HG02970 (cell line): ENCODE measurements around the gene UROD.

Experiments
- ATAC-seq: cut with Tn5 transposase; IDR thresholded peaks from one replicate; pipeline ENCODE4 v1.9.1; 2021; ENCODE audit warnings: mild to moderate bottlenecking, moderate library complexity, moderate number of reproducible peaks; ENCODE audit not compliant: unreplicated experiment, low FRiP score

Gene UROD

DNA sequence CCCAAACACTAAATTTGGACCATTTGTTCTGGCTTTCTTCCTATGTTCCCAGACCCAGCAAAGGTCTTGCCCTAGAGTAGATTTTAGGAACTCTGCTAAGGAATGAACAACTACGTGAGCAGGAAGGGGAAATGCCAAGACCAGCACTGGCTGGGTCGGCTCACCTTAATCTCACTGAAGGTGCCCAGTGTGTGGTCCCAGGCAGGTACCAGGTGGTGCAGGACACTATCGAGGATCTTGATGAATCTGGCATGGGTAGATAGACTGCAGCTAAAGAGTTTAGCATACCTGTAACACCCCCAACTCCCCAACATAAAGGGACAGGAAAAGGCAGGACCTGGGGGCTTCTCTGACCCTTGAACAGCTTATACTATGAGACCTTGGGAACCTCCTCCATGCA is 4.0 kb upstream of the UROD start:
- ATAC-seq: no peak

DNA sequence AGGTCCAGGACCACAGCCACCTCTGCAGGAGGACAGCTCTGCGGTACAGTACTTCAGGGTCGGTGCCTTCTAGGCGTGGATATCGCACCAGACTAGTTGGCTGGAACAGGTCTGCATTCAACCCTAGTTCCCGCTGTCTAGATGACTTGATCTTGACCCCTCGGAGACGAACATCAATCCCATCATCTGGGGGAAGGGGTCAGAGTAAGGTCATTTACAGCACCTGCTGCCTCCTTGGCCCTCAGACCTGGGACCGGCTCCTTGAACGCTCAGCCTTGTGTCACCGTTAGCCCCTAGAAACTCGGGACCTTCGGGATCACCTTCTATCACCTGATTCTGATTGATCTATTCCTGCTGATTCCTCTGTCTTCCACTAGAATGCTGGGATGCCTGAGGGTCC is 3.5 kb upstream of the UROD start:
- no peak for ATAC-seq

DNA sequence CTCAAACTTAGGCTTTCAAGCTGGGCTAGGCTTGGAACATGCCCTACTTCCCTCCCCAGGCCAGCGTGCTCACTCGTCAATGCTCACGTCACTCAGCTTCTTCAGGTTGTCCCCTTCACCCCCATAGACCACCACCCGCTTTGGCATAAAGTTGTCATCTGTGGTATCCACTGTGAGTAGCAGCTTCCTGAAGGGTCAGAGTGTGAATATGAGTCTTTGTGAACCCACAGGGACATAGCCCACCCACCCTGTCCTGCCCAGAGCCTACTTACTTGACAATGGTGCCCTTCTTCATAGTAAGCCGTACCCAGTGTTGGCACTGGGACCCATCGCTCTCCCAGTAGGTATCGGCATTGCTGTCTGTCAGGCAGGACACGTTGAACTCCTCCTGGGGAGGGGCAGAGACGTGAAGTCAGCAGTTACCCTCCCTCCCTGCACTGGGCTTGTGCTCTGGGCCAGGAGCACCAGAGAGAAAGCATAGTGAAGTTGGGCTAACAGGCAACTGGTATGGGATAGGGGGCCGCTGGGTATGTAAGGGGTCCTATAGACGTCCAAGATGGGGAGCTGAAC is 2.7 kb upstream of the UROD start:
- ATAC-seq: no peak

DNA sequence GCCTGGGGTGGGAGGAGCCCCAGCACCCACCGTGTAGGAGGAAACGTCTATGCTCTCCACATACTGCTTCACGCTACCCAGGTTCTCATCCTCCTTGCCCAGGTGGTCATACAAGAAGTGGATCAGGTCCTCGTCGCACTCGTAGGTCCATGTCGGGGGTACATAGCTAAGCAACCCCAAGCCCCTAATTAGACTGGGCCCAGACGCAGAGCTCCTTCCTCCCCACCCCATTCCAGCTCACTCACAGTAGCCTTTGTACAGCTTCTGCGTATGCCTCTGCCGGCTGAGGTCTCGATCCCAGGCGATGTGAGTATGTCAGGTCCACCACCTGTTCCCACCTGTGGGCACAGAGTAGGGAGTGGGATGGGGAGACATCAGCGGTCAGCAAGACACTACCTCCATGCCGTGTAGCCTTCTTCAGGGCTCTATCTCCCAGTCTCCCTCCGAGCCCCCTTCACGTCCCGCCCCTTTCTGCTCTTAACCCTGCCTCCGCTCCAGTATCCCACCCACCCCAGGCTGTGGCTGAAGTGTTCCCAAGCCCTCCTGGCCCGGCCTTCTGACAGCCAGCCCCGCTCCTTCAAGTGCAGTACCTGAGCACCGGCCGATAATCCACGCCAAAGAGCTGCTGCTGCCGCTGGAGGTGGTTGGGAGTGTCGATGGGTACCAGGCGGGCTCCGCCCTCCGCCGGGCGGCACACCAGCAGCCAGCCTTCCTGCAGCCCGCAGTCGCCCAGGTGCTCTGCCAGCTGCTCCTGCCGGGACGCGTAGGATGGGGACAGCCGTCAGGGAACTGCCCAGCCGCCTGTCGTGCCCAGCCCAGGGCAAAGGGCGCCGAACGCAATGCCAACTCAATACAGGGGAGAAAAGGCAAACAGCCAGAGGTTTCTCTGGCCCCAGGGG is 1.8 kb upstream of the UROD start:
- ATAC-seq: no peak

DNA sequence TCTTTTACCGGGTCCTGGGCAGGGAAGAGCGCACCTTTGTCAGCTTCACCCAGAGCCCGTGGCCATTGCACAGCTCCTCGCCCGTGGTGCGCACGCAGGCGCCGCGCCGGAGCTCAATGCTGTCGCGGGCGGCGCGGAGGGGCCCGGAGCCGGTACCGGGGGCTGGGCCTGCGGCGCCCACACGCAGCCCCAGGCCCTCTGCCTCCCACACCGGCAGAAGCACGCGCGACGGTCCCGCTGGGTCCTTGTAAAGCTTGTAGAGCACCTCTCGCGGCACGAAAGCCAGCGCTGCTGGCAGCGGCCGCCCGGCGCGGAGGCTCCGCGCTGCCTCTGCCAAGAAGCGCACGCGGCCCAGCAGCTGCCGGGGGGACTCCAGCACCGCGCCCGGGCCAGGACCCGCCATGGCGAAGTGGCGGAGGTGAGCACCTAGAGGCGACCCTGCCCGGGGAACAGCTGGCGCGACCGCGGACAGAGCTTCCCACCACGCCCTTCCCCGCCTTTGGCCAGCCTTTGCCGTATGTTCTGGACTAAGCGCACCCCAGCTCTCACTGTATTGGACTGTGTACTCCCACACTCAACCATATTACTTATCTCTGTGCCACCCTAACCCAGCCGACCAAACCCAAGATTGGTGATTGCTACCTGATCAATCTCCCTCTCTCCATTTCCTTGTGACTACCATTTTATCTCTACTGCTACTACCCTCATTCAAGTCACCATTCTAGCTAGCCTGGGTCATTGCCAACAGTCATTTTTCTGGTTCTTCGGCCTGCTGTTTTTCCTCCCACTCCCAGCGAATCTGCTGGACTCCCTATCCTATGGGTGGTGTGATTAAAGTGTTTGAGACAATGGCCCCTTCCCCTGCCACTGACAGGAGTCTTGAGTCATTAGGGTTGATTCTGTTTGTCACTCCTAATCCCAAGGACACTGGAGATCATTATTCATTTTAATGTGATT is 921 bp upstream of the UROD start, which contains the start of gene HECTD3:
Gene HECTD3, minus strand, starts transcription at position 470 of the 957 bp plus-strand sequence. Its CDS starts 67 bp downstream, at position 403.
- ATAC-seq: peak; percentile 43

DNA sequence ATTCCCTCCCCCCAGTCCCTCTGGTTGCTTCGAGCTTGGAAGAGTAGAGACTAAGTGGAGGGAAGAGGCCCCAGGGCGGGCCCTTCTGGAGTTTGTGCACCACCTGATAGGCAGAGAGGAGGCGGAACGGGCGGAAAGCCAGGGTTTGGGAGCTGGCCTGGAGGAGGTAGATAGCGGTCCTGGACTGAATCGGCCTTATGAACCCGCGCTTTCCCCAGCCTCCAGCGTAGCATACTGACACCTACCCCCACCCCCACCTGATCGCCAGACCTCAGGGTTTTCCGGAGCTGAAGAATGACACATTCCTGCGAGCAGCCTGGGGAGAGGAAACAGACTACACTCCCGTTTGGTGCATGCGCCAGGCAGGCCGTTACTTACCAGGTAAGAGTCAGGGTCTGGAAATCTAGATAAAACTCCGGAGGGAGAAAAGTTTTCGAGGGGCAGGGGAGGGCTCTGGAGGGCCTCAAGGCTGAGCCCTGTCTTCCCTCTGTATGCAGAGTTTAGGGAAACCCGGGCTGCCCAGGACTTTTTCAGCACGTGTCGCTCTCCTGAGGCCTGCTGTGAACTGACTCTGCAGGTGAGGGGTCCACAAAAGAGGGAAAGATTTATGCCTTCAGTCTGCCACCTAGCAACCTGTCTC is 705 bp downstream of the UROD start:
- no peak for ATAC-seq

DNA sequence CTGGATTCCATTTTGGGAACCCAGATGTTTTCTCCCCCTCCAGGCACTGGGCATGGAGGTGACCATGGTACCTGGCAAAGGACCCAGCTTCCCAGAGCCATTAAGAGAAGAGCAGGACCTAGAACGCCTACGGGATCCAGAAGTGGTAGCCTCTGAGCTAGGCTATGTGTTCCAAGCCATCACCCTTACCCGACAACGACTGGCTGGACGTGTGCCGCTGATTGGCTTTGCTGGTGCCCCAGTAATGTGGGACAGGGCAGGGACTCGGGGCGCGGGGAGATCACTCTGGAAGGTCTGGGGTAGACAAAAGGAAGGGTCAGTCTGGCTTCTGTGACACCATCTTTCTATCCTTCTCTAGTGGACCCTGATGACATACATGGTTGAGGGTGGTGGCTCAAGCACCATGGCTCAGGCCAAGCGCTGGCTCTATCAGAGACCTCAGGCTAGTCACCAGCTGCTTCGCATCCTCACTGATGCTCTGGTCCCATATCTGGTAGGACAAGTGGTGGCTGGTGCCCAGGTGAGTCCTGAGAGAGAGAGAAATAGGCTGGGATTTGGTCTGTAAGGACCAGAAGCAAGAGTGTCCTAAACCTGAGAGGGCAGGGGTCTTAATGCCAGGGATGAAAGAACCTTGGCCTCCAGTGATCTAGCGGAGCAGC is 1.6 kb downstream of the UROD start:
- ATAC-seq: no peak

DNA sequence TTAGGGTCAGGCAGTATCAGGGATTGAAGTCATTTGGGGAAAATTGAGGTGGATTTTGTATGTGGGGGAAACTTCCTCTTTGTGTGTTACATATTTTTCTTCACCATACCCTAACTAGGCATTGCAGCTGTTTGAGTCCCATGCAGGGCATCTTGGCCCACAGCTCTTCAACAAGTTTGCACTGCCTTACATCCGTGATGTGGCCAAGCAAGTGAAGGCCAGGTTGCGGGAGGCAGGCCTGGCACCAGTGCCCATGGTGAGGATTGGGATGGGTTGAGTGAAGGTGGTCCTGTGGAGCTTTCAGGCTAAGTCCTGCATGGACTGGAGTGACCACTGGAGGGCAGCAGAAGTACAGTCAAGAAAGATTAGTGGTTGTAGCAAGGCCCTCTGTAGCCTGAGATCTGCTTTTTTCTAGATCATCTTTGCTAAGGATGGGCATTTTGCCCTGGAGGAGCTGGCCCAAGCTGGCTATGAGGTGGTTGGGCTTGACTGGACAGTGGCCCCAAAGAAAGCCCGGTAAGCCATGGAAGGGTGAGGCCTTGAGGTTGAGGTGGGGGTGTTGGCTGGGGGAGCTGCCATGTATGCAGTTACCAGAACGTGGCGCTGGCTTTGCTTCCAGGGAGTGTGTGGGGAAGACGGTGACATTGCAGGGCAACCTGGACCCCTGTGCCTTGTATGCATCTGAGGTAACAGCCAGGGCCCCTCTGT is 2.4 kb downstream of the UROD start:
- ATAC-seq: no peak

DNA sequence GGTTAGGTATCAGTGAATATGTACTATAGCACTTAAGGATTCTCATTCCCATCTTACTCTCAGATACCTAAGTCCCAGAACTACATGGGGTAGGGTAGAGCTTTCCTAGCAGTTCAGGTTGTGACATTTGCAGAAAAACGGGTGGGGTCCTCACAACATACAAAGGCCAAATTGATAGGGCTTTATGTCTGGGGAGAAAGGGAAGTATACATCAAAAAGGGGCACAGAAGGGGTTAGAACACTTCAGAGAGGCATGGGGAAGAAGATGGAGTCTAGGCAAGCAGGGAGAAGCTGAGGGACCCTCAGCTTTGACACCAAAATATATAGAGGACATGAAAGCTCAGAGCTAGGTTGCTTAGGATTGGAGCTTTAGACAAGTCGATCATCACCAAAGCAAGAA is 3.6 kb downstream of the UROD start:
- no peak for ATAC-seq

DNA sequence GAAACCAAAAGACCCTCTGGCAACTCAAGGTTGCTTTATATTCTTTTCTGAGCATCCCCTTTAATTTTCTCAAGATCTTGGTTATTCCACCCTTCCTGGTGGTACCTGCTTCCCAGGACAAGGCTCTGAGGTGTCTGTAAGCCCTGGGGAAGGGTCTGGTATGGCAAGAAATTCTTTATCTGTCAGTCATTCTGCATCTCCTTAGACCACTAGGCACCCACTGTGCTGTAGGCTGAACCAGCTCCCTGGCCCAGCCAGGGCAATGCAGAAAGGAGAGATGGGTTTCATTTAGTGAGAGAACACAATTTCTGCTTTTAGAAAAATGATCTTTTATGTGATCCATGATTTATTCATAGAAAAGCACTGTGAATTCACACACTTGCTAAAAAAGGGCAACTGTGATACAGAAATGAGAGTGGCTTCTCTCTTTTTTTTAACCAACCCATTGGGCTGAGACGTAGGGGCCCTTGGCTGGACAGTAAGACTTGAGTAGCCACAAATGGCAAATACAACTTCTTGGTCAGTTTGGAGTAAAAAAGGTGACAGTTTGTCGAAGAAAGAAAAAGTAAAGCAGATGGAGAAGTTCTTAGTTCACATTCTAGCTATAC is 4.1 kb downstream of the UROD start:
- no peak for ATAC-seq

DNA sequence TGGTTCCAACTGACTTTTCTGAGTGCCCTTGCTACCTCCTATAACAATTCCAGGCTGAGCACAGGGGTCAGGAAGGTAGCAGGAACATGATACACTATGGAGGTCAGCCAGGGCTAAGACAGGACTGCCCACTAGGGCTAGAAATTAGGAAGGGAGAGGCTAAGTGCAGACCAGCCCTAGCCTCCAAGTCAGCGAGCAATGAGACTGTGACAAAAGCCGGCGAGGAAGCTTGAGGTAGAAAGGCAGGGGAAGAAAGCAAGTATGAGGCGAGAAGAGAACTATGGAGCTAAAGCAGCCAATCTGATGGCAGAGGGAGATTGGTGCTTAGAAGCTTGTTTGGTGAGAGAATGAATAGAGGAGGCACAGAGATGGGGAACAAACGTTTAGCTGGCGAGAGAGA is 4.7 kb downstream of the UROD start:
- ATAC-seq: no peak

DNA sequence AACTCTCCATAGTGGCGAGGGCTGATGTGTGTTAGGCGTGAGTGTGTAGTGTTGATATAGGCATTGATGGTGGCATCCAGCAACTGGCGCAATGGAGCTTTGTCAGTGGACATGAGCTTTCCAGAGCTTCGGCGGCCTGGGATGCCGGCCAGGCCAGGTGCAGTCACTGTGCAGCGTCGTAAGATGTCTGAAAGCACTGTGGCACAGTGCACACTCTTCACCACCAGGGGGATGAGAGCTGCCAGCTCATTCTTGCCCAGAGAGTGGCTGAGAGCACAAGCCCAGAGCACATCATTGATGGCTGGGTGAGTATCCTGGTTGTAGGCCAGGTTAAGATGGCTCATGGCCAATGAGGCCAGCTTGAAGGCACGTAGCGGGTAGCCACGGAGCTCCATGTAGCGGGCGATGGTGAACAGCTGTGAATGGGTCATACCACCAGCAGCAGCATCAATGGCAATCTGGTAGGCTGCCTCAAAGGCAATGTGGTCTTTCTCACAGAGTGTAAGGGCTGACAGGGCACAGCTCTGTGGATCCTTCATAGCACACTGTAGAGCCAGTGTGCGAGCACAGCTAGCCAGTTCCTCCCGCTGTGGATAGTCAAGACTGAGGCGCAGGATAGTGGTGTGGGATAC is 6.7 kb downstream of the UROD start:
- ATAC-seq: no peak

DNA sequence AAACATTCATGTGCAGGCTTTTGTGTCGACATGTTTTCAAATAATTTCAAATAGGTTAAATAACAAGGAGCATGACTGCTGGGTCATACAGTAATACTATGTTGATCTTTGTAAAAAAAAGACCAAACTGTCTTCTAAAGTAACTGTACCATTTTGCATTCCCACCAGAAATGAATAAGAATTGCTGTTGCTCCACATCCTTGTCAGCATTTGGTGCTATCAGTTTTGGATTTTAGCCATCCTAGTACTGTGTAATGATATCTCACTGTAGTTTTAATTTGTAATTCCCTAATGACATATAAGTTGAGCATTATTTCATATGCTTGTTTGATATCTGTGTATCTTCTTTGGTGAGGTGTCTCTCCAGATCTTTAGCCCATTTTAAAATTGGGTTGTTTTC is 11.6 kb downstream of the UROD start:
- ATAC-seq: no peak

DNA sequence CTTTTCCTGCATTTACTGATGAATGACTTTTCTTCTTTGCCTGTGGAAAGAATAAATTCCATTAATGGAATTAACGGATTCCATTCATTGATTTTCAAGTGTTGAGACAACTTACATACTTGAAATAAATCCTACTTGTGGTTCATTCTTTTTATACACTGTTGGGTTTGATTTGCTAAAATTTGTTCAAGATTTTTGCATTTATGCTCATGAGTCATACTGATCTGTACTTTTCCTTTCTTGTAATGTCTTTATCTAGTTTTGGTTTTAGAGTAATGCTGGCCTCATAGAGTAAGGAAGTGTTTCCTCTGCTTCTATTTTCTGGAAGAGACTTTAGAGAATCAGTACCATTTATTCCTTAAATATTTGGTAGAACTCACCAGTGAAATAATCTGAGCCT is 14.4 kb downstream of the UROD start:
- no peak for ATAC-seq

DNA sequence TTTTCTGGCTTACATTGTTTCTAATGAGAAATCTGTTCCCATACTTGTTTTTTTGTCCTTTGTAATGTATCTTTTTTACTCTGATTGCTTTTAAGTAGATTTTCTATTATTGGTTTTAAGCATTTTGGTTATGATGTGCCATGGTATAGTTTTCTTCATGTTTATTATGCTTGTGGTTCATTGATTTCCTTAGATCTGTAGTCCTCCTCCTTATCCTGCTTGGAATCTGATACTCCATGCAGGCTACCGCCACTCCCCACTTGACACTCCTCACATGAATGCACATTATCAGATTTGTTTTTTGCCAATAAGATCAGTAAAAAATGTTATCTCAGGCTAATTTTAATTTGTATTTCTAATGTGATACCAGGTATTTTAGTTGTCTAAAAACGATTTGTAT is 20.8 kb downstream of the UROD start:
- no peak for ATAC-seq

DNA sequence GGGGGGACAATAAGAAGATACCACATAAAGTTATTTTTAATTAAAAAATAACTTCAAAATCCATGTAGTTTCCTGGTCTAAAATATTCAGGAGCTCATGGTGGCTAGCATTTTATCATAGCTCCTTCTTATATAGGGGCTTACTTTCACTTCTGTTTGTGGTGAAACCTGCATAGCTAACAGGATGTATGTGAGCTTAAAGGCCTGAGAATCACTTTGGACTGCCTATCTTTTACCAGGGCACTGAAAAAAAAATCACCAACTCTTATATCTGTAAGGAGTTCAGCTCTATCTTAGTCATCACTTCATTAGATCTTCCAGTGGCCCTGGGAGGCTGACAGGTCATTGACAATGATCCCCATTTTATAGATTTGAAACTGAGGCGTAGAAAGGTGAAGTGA is 21.3 kb downstream of the UROD start:
- ATAC-seq: no peak

DNA sequence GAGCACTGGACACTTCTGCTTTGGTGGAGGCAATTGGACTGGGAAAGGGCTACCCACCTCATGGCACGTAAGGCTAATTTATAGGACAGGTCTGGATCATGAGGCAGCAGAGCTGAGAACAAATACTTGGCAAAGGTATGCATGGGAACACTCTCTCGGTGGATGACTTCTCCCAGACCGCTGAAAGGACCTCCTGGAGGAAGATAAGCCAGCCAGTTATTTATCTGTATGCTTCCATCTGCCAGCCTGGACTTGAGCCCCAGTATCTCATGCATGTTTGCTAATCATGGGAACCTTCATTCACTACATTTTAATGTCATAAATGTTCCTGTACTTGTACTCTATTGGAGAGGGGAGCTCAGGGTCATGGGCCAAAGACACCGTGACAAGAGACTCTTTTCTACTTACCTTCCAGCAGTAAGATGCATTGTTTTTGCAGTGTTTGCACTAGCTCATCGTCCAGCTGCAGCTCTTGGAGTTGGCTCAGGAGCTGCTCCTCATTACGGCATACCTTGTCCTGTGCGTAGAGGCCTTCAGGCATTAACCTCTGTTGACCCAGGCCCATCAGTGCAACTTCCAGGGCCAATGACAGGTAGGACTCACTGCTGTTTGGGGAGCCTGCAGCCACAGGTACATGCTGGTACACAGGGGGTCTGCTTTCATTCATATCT is 23.7 kb downstream of the UROD start:
- no peak for ATAC-seq

DNA sequence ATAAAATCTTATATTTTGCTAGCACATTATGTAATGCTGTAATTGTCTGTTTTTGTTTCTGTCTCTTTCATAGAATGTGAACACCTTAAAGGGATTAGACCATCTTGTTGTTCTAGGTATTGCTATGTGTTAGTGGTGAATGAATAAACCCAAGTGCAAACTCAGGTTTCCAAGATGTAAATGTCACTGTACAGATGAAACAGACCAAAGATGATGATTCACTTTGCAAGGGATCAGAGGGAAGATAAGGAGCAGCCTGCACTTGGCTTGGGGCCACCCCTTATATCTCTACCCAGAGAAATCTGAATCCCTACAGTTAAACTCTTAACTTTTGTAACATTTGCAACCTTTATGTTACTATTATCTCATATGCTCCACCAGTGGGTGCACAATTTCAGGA is 25.4 kb downstream of the UROD start:
- ATAC-seq: no peak
